Measurements from ENCODE around the gene DLG1. TPM values are rescaled to one million over a fixed set of nuclear protein-coding genes. Genes with fewer than 3 reads are reported as not detected.
A peak's percentile ranks its signal among the peaks of the same experiment; 100 is the strongest.

The DLG1 gene
- total RNA-seq, 1 donor from 2014 or later = 168 TPM

GRCh38 chr3:197209366-197210260, 88.8 kb downstream of the DLG1 start:
- peaks cover 9% of the 10 kb centered on the region for H3K9me3 Mint-ChIP-seq (ENCODE audit: unreplicated experiment)

DNA sequence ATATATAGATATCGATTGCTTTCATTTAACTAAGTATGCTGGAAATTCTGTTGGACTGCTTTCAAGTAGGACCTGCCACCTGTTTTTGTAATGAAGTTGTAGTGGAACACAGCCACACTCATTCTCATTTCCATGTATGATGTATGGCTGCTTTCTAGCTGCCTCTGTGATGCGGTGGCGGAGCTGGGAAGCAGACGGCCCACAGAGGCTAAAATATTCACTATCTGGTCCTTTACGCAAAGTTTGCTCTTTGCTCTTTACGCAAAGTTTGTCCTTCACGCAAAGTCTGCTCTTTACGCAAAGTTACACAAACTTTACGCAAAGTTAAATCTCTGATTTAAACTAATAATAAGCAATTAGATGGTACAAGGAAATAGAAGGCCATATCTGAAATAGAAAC, 91.5 kb downstream of the DLG1 start:
- H3K4me3 Mint-ChIP-seq (ENCODE audit: unreplicated experiment) = no peak overlapping the region
- no peaks in the 10 kb centered on the region for H3K27me3 Mint-ChIP-seq (ENCODE audit: unreplicated experiment)
- peaks cover 9% of the 10 kb centered on the region for H3K9me3 Mint-ChIP-seq (ENCODE audit: unreplicated experiment)
- TF ChIP-seq, protein P1, sequence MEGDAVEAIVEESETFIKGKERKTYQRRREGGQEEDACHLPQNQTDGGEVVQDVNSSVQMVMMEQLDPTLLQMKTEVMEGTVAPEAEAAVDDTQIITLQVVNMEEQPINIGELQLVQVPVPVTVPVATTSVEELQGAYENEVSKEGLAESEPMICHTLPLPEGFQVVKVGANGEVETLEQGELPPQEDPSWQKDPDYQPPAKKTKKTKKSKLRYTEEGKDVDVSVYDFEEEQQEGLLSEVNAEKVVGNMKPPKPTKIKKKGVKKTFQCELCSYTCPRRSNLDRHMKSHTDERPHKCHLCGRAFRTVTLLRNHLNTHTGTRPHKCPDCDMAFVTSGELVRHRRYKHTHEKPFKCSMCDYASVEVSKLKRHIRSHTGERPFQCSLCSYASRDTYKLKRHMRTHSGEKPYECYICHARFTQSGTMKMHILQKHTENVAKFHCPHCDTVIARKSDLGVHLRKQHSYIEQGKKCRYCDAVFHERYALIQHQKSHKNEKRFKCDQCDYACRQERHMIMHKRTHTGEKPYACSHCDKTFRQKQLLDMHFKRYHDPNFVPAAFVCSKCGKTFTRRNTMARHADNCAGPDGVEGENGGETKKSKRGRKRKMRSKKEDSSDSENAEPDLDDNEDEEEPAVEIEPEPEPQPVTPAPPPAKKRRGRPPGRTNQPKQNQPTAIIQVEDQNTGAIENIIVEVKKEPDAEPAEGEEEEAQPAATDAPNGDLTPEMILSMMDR (IDR thresholded peaks at IDR 0.05) = no peak
- H3K36me3 Mint-ChIP-seq (ENCODE audit: unreplicated experiment) = peaks cover 5% of the 10 kb centered on the region
- H3K27ac Mint-ChIP-seq (ENCODE audit: unreplicated experiment) = no peak overlapping the region
- DNase-seq (ENCODE audit: extremely low spot score, unreplicated experiment) = no peak
- H3K4me1 Mint-ChIP-seq (ENCODE audit: unreplicated experiment) = peaks cover 68% of the 10 kb centered on the region

More at GRCh38 chr3:197209366-197210260, 88.8 kb downstream of the DLG1 start:
- Mint-ChIP-seq H3K27me3 (ENCODE audit: unreplicated experiment) (no peaks in the 10 kb centered on the region), H3K4me1 (ENCODE audit: unreplicated experiment) (peaks cover 51% of the 10 kb centered on the region), H3K27ac (ENCODE audit: unreplicated experiment) (peak overlapping the region; percentile 11), H3K4me3 (ENCODE audit: unreplicated experiment) (no peak overlapping the region), H3K36me3 (ENCODE audit: unreplicated experiment) (peaks cover 6% of the 10 kb centered on the region)
- no peak for DNase-seq (ENCODE audit: extremely low spot score, unreplicated experiment)
- TF ChIP-seq, protein P1 (IDR thresholded peaks at IDR 0.05) = no peak

DNA sequence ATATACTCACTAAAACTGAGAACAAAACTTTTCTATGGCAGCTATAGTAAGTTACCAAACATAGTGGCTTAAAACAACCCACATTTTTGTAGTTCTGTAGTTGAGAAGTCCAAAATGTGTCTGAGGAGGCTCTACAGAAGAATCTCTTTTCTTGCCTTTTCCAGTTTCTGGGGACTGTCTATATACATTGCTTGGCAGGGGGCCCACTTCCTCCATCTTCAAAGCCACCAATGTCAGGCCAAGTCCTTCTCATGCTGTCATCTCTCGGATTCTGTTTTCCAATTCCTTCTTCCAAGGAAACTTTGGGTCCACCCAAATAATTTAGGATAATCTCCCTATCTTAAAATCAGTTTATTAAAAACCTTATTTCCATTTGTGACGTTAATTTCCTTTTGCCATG, 92.7 kb downstream of the DLG1 start:
- H3K27ac Mint-ChIP-seq (ENCODE audit: unreplicated experiment) = peak overlapping the region; percentile 27
- H3K4me1 Mint-ChIP-seq (ENCODE audit: unreplicated experiment) = peaks cover 74% of the 10 kb centered on the region
- DNase-seq (ENCODE audit: extremely low spot score, unreplicated experiment) = no peak
- TF ChIP-seq, protein P1 (IDR thresholded peaks at IDR 0.05) = no peak
- no peaks in the 10 kb centered on the region for H3K9me3 Mint-ChIP-seq (ENCODE audit: unreplicated experiment)
- H3K4me3 Mint-ChIP-seq (ENCODE audit: unreplicated experiment) = no peak overlapping the region
- H3K36me3 Mint-ChIP-seq (ENCODE audit: unreplicated experiment) = peaks cover 2% of the 10 kb centered on the region
- H3K27me3 Mint-ChIP-seq (ENCODE audit: unreplicated experiment) = no peaks in the 10 kb centered on the region

- peaks cover 76% of the 10 kb centered on the region for H3K4me1 Mint-ChIP-seq (ENCODE audit: unreplicated experiment)
- no peak for DNase-seq (ENCODE audit: extremely low spot score, unreplicated experiment)
- H3K27ac Mint-ChIP-seq (ENCODE audit: unreplicated experiment) = peak overlapping the region; percentile 27
- TF ChIP-seq, protein P1 (IDR thresholded peaks at IDR 0.05) = no peak
- H3K36me3 Mint-ChIP-seq (ENCODE audit: unreplicated experiment) = no peaks in the 10 kb centered on the region
- no peaks in the 10 kb centered on the region for H3K9me3 Mint-ChIP-seq (ENCODE audit: unreplicated experiment)
- no peaks in the 10 kb centered on the region for H3K27me3 Mint-ChIP-seq (ENCODE audit: unreplicated experiment)
- no peak overlapping the region for H3K4me3 Mint-ChIP-seq (ENCODE audit: unreplicated experiment)
Observed at GRCh38 chr3:197205265-197205664, 93.1 kb downstream of the DLG1 start.

DNA sequence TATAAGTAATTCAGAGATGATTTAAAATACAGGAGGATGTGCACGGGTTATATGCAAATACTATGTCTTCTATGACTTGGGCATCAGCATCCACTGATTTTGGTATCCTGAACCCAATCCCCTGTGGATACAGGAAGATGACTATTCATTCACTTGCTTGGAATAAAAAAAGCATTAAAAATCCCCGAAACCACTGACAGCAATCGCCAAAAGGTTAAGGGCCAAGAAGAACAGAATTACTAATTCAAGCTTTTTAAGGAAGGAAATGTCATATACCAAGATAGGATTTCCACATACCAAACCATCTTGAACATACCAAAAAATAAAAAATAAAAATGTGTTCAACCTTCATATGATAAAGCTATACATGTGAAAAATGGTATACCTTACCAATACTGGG, 93.7 kb downstream of the DLG1 start:
- Mint-ChIP-seq H3K36me3 (ENCODE audit: unreplicated experiment) (no peaks in the 10 kb centered on the region), H3K4me1 (ENCODE audit: unreplicated experiment) (peaks cover 74% of the 10 kb centered on the region), H3K9me3 (ENCODE audit: unreplicated experiment) (no peaks in the 10 kb centered on the region), H3K27me3 (ENCODE audit: unreplicated experiment) (no peaks in the 10 kb centered on the region), H3K27ac (ENCODE audit: unreplicated experiment) (peak overlapping the region; percentile 2), H3K4me3 (ENCODE audit: unreplicated experiment) (no peak overlapping the region)
- TF ChIP-seq, protein P1 (IDR thresholded peaks at IDR 0.05) = no peak
- no peak for DNase-seq (ENCODE audit: extremely low spot score, unreplicated experiment)
